Measurements from ENCODE around the gene FAM47E. TPM values are rescaled to one million over a fixed set of nuclear protein-coding genes. Genes with fewer than 3 reads are reported as not detected.

The FAM47E gene
- total and polyA plus RNA-seq, 2 of the 13 experiments (the other 11 are each of a cell fraction or from before 2014, with no cell fraction given) = 0.33 to 0.66 TPM

DNA sequence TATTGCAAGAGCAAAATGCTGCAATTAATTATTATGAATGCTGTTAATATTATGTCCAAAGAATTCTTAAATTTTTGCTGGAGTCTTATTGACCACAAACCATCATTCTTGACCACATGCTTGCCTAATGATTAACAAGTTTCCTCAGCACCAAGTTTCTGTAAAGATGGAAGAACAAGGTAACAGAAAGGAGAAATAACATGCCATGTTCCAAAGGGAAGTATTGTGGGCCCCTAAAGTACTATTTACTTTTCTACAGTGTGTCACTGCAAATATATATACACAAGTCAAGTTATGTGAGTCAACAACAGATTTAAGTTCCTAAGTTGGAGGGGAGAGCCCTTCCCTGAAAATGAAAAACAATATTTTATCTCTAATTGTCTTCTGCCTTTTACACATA is 20.6 kb downstream of the FAM47E start (continued):
- TF ChIP-seq MEIS2 (CRISPR knock-in tag; IDR thresholded peaks at IDR 0.05) = no peak
- TF ChIP-seq HMG20A (CRISPR knock-in tag; IDR thresholded peaks at IDR 0.05; ENCODE audit: borderline replicate concordance) = peak; percentile 86; the same call in 1 of the 2 replicates
- TF ChIP-seq SIX1 (CRISPR knock-in tag; IDR thresholded peaks at IDR 0.05; ENCODE audit: borderline replicate concordance) = no peak
- no peak for TF ChIP-seq SP2 (CRISPR knock-in tag; IDR thresholded peaks at IDR 0.05)
- TF ChIP-seq SOX6 (IDR thresholded peaks at IDR 0.05) = no peak
- peak; percentile 42; the same call in 1 of the 2 replicates for TF ChIP-seq SOX6 (CRISPR knock-in tag; IDR thresholded peaks at IDR 0.05)
- TF ChIP-seq PLRG1 (conservative IDR thresholded peaks at IDR 0.05) = no peak
- no peak for TF ChIP-seq ZNF75D (CRISPR knock-in tag; IDR thresholded peaks at IDR 0.05; ENCODE audit: borderline replicate concordance)
- TF ChIP-seq, protein P1, sequence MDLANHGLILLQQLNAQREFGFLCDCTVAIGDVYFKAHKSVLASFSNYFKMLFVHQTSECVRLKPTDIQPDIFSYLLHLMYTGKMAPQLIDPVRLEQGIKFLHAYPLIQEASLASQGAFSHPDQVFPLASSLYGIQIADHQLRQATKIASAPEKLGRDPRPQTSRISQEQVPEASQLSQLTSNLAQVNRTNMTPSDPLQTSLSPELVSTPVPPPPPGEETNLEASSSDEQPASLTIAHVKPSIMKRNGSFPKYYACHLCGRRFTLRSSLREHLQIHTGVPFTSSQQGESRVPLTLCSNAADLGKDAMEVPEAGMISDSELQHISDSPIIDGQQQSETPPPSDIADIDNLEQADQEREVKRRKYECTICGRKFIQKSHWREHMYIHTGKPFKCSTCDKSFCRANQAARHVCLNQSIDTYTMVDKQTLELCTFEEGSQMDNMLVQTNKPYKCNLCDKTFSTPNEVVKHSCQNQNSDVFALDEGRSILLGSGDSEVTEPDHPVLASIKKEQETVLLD (CRISPR knock-in tag; IDR thresholded peaks at IDR 0.05; ENCODE audit: low read depth) = no peak
- TF ChIP-seq NBN (conservative IDR thresholded peaks at IDR 0.05) = no peak
- no peak for TF ChIP-seq RBM22 (optimal IDR thresholded peaks at IDR 0.05; ENCODE audit: low read length)
- TF ChIP-seq SP4 (CRISPR knock-in tag; IDR thresholded peaks at IDR 0.05) = no peak
- TF ChIP-seq, protein P2, sequence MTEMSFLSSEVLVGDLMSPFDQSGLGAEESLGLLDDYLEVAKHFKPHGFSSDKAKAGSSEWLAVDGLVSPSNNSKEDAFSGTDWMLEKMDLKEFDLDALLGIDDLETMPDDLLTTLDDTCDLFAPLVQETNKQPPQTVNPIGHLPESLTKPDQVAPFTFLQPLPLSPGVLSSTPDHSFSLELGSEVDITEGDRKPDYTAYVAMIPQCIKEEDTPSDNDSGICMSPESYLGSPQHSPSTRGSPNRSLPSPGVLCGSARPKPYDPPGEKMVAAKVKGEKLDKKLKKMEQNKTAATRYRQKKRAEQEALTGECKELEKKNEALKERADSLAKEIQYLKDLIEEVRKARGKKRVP (CRISPR knock-in tag; IDR thresholded peaks at IDR 0.05) = peak in 1 of 2 experiments; percentile 61; a peak in 2 of 4 replicates
- no peak for TF ChIP-seq ZNF124 (CRISPR knock-in tag; IDR thresholded peaks at IDR 0.05)
- TF ChIP-seq RXRB (CRISPR knock-in tag; IDR thresholded peaks at IDR 0.05; ENCODE audit: borderline replicate concordance) = peak; percentile 29; the same call in 1 of the 2 replicates
- no peak for TF ChIP-seq THYN1 (CRISPR knock-in tag; IDR thresholded peaks at IDR 0.05; ENCODE audit: borderline replicate concordance, low read depth)
- TF ChIP-seq PHF21A (CRISPR knock-in tag; IDR thresholded peaks at IDR 0.05) = no peak
- TF ChIP-seq ZZZ3 (CRISPR knock-in tag; IDR thresholded peaks at IDR 0.05; ENCODE audit: borderline replicate concordance) = no peak
- no peak for TF ChIP-seq GABPA (IDR thresholded peaks at IDR 0.05; ENCODE audit: low read depth, low read length)
- 0 out of 2 replicates have a peak, but pooled peaks have one; percentile 34 for TF ChIP-seq GABPA (CRISPR knock-in tag; IDR thresholded peaks at IDR 0.05; ENCODE audit: low read depth)
- peak; percentile 19; the same call in 1 of the 2 replicates for TF ChIP-seq FOSL2 (CRISPR knock-in tag; IDR thresholded peaks at IDR 0.05)
- TF ChIP-seq WIZ (CRISPR knock-in tag; IDR thresholded peaks at IDR 0.05) = no peak
- TF ChIP-seq, protein P3, sequence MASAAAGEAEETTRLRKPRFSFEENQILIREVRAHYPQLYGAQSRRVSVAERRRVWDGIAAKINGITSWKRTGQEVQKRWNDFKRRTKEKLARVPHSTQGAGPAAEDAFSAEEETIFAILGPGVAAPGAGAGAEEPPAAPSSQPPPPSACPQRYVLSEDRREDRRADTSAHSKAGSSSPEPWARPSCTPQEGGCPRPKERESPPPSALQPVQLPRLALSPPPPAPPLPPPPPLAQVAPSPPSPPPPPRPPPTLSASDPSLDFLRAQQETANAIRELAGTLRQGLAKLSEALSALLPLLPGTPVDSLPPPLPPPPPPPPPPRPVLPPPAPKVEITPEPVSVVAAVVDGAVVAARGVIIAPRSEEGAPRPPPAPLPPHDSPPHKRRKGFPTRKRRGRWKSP (CRISPR knock-in tag; IDR thresholded peaks at IDR 0.05) = no peak; the same call in 1 of the 2 replicates
- TF ChIP-seq ZNF350 (CRISPR knock-in tag; IDR thresholded peaks at IDR 0.05; ENCODE audit: borderline replicate concordance, low read depth) = no peak
- TF ChIP-seq ZNF460 (CRISPR knock-in tag; IDR thresholded peaks at IDR 0.05; ENCODE audit: borderline replicate concordance) = no peak
- TF ChIP-seq SOX13 (IDR thresholded peaks at IDR 0.05) = no peak
- 0 out of 4 replicates have a peak, but pooled peaks of 1 of the 2 experiments have one; percentile 34 for TF ChIP-seq SOX13 (CRISPR knock-in tag; conservative IDR thresholded peaks at IDR 0.05 in 1 of 2, IDR thresholded peaks at IDR 0.05 in 1 of 2)
- TF ChIP-seq, protein P4, sequence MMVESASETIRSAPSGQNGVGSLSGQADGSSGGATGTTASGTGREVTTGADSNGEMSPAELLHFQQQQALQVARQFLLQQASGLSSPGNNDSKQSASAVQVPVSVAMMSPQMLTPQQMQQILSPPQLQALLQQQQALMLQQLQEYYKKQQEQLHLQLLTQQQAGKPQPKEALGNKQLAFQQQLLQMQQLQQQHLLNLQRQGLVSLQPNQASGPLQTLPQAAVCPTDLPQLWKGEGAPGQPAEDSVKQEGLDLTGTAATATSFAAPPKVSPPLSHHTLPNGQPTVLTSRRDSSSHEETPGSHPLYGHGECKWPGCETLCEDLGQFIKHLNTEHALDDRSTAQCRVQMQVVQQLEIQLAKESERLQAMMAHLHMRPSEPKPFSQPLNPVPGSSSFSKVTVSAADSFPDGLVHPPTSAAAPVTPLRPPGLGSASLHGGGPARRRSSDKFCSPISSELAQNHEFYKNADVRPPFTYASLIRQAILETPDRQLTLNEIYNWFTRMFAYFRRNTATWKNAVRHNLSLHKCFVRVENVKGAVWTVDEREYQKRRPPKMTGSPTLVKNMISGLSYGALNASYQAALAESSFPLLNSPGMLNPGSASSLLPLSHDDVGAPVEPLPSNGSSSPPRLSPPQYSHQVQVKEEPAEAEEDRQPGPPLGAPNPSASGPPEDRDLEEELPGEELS (CRISPR knock-in tag; IDR thresholded peaks at IDR 0.05) = peak; percentile 35; the same call in 1 of the 2 replicates
- no peak for TF ChIP-seq SMARCC2 (IDR thresholded peaks at IDR 0.05)
